ENCODE data around the gene COL26A1.
A peak's percentile ranks its signal among the peaks of the same experiment; 100 is the strongest.

COL26A1 gene

DNA sequence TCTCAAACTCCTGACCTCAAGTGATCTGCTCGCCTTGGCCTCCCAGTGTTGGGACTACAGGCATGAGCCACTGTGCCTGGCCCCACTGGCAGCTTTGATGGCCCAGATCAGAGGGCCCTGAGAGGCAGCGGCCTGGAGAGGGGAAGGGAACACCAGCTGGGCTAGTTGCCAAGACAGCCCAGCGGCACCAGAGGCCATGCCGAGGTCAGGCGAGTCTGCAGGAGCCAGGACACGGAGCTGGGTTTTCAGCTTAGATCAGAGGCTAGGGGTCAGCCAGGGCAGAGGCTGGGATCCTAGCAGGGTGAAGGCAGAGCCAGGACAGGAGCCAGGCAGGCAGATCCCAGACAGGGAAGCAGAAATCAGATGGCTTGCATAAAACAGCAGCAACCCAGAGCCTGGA, 173.6 kb downstream of the COL26A1 start:
- no peak for FAIRE-seq

DNA sequence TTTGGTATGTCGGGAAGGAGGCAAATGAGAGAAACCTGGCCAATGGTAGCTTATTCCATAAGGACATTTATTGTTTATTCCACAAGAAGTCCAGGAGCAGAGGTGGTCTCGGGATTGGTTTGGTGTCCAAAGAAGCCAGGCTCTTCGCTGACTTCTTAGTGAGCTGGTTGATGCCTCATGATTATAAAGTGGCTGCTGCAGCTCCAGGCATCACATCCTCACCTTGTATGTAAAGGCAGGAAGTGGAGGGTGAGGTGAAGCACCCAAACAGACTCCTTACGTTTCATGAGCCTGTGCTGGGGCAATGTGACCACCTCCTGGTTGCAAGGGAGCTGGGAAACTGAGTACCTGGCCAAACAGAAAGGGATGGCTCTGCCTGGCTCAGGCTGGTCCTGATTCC, 174.0 kb downstream of the COL26A1 start:
- FAIRE-seq: no peak

- FAIRE-seq: no peak
Measured at GRCh38 chr7:101537205-101537604, 174.5 kb downstream of the COL26A1 start.

GRCh38 chr7:101537935-101538595, 175.4 kb downstream of the COL26A1 start:
- no peak for FAIRE-seq

GRCh38 chr7:101538596-101539459, 176.2 kb downstream of the COL26A1 start:
- FAIRE-seq: no peak

- no peak for FAIRE-seq
Measured at GRCh38 chr7:101539784-101540183, 177.1 kb downstream of the COL26A1 start.

- FAIRE-seq: peak; percentile 27
Measured at GRCh38 chr7:101542527-101543241, 180.0 kb downstream of the COL26A1 start.

DNA sequence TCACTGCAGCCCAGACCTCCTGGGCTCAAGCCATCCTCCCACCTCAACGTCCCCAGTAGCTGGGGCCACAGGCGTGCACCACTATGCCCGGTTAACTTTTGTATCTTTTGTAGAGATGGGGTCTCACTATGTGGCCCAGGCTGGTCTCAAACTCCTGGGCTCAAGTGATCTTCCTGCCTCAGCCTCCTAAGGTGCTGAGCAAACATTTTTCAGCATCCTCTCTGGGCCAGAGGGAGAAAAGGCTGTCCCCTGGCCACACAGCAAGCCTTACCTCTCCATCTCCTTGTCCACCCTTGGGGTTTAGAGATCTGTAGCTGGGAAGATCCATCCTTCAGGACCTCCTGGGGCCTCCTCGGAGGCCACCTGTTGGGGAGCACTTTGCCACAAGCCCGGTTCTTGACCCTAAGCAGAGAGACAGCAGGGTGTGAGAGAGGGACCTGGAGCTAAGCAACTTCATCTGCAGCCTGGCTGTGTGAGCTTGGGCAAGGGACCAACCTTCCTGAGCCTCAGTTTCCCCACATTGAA, 180.6 kb downstream of the COL26A1 start:
- FAIRE-seq: no peak

DNA sequence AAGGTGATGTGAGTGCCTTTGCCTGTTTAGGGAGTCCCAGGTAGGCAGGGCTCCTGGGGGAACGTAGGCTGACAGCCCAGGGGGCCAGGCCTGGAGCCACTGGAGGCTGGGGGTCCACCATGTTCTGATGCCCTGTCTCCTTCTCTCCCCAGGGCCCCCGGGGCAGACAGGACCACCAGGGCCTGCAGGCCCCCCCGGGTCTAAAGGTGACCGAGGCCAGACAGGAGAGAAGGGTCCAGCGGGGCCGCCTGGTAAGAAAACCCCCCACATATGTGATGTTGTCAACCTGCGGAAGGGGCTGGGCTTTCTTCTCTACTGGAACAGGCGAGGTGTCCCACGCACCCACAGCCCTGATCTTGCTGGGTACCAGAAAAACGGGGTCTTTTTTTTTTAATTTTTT, 181.2 kb downstream of the COL26A1 start:
- FAIRE-seq: no peak

GRCh38 chr7:101545441-101546190, 182.9 kb downstream of the COL26A1 start:
- no peak for FAIRE-seq

GRCh38 chr7:101546308-101546936, 183.7 kb downstream of the COL26A1 start:
- FAIRE-seq: no peak

GRCh38 chr7:101547022-101547915, 184.6 kb downstream of the COL26A1 start:
- no peak for FAIRE-seq

GRCh38 chr7:101547916-101548661, 185.4 kb downstream of the COL26A1 start:
- no peak for FAIRE-seq

DNA sequence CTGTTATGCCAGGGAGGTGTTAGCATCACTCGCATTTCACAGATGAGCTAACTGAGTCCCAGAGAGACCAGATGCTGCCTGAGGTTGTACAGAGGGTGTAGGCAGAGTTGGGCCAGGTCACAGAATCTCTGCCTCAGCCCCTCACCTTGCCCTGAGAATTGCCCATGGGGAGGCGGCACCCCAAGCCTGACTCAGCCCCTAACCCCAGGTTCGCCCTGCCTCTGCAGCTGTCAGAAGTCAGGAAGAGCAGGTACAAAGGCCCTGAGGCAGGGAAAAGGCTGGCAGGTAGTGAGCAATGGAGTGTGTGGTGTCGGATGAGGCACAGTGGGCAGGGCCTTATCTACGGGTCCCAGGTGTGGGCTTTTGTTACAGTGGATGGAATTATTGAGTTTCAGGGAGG, 187.1 kb downstream of the COL26A1 start:
- FAIRE-seq: no peak

DNA sequence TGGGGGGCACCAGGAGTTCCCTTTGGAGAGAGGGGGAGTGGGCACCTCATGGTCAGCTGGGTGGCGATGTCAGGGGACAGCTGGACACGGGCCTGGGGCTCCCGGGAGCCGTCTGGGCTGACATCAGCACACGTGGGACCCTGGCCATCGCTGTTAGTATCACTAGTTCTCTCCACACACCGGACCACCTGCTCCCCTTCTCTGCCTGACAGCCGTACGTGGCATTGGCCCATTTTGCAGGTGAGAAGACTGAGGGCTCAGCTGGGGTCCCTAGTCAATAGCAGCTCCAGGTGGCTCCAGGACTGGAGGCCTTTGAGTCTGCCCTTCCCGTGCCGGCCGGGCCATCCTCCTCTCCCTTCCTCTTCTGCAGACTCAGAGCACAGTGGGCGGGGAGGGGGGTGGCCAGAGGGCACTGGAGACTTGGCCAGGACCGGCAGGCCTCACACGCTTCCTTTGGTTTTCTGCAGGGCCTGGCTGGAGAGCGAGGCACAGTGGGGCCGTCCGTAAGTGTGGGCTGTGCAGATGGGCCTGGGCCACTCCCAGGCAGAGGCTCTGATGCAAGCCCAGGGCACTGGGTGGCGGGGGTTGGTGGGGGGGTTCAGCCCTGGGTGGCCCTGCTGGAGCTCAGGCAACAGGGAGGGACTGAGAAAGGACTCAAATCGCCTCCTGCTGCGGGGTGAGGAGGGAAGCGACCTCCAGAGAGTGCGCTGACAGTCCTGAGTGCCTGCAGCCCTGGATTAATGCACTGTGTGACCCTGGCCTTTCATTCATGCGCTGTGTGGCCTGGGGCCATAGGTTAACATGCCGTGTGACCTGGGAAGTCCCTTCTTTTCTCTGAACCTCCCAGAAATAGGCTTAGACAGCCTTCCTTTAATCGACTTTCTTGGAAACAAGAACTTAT, 188.2 kb downstream of the COL26A1 start:
- no peak for FAIRE-seq

DNA sequence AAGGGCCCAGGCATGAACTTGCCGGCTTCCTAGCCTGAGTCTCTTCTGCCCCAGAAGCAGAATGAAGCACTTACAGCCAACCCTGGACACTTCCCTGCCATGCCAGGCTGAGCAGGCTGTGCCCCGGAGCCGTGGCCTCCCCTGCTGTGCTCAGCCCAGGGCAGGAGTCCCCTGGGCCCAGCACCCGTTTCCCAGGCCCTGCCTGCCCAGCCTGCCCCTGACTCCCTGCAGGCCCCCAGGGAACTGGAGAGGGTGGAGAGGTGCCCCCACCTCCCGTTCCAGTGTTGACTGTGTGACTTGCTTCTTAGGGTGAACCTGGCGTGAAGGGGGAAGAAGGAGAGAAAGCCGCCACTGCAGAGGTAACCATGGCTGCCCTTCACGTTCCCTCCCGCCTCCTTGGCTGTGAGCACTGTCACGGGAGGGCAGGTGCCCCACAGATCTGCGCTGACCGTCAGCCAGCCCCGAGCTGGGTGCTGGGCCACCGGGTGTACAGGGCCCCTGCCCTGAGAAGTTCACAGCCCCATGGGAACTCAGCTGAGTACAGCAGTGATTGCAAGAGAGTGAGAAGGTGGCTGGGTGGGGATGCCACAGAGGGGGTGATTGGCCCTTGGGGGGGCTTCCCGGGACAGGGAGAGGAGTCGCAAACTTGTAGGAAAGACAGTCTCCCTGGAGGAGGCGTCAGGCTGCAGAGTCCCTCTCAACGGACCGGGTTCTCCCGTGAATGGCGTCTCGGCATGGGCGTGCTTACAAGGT, 190.5 kb downstream of the COL26A1 start:
- FAIRE-seq: no peak

DNA sequence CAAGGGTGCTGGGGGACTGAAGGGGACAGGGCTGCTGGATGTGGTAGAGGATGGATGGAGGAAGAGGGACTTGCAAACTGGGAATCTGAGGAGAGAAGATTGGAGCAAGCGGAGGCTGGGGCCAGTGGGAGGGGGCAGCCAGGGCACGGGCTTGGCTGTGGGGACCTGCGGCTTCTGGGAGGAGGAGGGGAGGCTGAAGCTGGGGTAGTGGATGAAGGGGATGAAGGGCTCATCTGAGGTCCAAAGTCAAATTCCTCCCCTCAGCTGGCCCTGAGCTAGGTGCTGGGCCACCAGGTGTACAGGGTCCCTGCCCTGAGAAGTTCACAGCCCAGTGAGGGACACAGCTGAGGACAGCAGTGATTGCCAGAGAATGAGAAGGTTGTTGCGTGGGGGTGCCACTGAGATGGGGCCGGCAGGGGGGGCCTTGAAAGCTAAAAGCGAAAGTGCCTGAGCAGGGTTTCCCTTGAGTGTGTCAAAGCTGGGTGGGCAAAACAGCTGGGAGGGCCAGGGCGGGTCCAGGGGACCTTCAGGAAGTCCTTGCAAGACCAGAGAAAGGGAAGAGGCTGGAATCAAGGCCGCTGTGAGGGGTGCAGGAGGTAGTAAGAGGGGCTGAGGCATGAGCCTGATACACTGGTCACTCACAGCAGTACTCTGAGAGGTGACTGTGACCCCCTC, 191.2 kb downstream of the COL26A1 start:
- no peak for FAIRE-seq
